ENCODE data around the gene PYURF. TPM values are rescaled to one million over a fixed set of nuclear protein-coding genes. Genes with fewer than 3 reads are reported as not detected.

PYURF gene
- 49.8 TPM for total RNA-seq (ENCODE audit: unreplicated experiment)
- long read RNA-seq, transcript PYURF-201 (2 exons, 1,361 nt): major isoform, 88 of 88 reads
- long read RNA-seq, partial matches to known transcripts: 0 of 88 reads
- long read RNA-seq, other reads (novel, unspliced or antisense): 0 of 88 reads

GRCh38 chr4:88523325-88524129 lies at the start of gene PYURF:
PYURF (minus strand) TSS chr4:88523776; CDS start chr4:88523700, 76 bp downstream.
- Mint-ChIP-seq H3K4me1 (ENCODE audit: unreplicated experiment) (peaks cover 16% of the 10 kb centered on the region), H3K27ac (ENCODE audit: unreplicated experiment) (peak within 1 kb of the TSS; percentile 80), H3K9me3 (ENCODE audit: unreplicated experiment) (no peaks in the 10 kb centered on the region), H3K4me3 (ENCODE audit: unreplicated experiment) (peak within 1 kb of the TSS; percentile 98), H3K27me3 (ENCODE audit: unreplicated experiment) (peaks cover 3% of the 10 kb centered on the region), H3K36me3 (ENCODE audit: low read depth, unreplicated experiment) (peaks cover 3% of the 10 kb centered on the region)
- no peak for TF ChIP-seq CTCF (IDR thresholded peaks at IDR 0.05; ENCODE audit: unreplicated experiment)
- peak; percentile 90 for DNase-seq (ENCODE audit: low spot score)

- no peak for DNase-seq (ENCODE audit: low spot score)
Observed at GRCh38 chr4:88570001-88570400, 46.4 kb upstream of the PYURF start.

GRCh38 chr4:88567591-88567990 lies 44.0 kb upstream of the PYURF start:
- H3K9me3 Mint-ChIP-seq (ENCODE audit: unreplicated experiment): no peaks in the 10 kb centered on the region
- no peaks in the 10 kb centered on the region for H3K27me3 Mint-ChIP-seq (ENCODE audit: unreplicated experiment)
- H3K4me1 Mint-ChIP-seq (ENCODE audit: unreplicated experiment): no peaks in the 10 kb centered on the region
- H3K27ac Mint-ChIP-seq (ENCODE audit: unreplicated experiment): no peak overlapping the region
- no peak overlapping the region for H3K4me3 Mint-ChIP-seq (ENCODE audit: unreplicated experiment)
- no peaks in the 10 kb centered on the region for H3K36me3 Mint-ChIP-seq (ENCODE audit: low read depth, unreplicated experiment)
- DNase-seq (ENCODE audit: low spot score): no peak
- no peak for TF ChIP-seq CTCF (IDR thresholded peaks at IDR 0.05; ENCODE audit: unreplicated experiment)

More at GRCh38 chr4:88570001-88570400, 46.4 kb upstream of the PYURF start:
- Mint-ChIP-seq H3K36me3 (ENCODE audit: low read depth, unreplicated experiment) (no peaks in the 10 kb centered on the region), H3K4me3 (ENCODE audit: unreplicated experiment) (no peak overlapping the region), H3K27ac (ENCODE audit: unreplicated experiment) (no peak overlapping the region), H3K27me3 (ENCODE audit: unreplicated experiment) (no peaks in the 10 kb centered on the region), H3K9me3 (ENCODE audit: unreplicated experiment) (no peaks in the 10 kb centered on the region), H3K4me1 (ENCODE audit: unreplicated experiment) (peaks cover 2% of the 10 kb centered on the region)
- no peak for TF ChIP-seq CTCF (IDR thresholded peaks at IDR 0.05; ENCODE audit: unreplicated experiment)

GRCh38 chr4:88549815-88550214 lies 26.2 kb upstream of the PYURF start:
- no peaks in the 10 kb centered on the region for H3K9me3 Mint-ChIP-seq (ENCODE audit: unreplicated experiment)
- TF ChIP-seq CTCF (IDR thresholded peaks at IDR 0.05; ENCODE audit: unreplicated experiment): no peak
- no peaks in the 10 kb centered on the region for H3K27me3 Mint-ChIP-seq (ENCODE audit: unreplicated experiment)
- DNase-seq (ENCODE audit: low spot score): no peak
- H3K4me3 Mint-ChIP-seq (ENCODE audit: unreplicated experiment): no peak overlapping the region
- peaks cover 2% of the 10 kb centered on the region for H3K4me1 Mint-ChIP-seq (ENCODE audit: unreplicated experiment)
- H3K27ac Mint-ChIP-seq (ENCODE audit: unreplicated experiment): no peak overlapping the region
- no peaks in the 10 kb centered on the region for H3K36me3 Mint-ChIP-seq (ENCODE audit: low read depth, unreplicated experiment)

All from endothelial cell (in vitro differentiated cells).